HG02885 (cell line): ENCODE results near the gene CNOT2.

Experiments
- ATAC-seq: cut with Tn5 transposase; IDR thresholded peaks from one replicate; pipeline ENCODE4 v1.9.1; 2021; ENCODE audit warnings: mild to moderate bottlenecking; ENCODE audit not compliant: unreplicated experiment, poor library complexity

CNOT2 gene

DNA sequence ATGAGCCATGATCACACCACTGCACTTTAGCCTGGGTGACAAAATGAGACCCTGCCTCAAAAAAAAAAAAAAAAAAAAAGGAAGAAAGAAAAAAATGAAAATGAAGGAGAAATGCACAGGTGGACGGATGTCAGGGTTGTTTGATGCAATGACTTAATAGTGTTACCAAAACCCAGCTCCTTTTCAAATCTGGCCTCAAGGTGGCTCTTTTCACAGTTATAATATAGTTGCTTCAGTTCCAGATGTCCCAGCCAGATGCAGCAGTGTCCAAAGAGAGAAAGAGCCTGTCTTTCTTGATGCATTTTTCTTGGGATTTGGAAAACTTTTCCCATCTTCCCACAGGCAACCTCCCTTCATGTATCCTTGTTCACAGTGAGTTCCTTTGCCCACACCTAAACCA lies 159.4 kb downstream of the CNOT2 start:
- ATAC-seq, result no peak

DNA sequence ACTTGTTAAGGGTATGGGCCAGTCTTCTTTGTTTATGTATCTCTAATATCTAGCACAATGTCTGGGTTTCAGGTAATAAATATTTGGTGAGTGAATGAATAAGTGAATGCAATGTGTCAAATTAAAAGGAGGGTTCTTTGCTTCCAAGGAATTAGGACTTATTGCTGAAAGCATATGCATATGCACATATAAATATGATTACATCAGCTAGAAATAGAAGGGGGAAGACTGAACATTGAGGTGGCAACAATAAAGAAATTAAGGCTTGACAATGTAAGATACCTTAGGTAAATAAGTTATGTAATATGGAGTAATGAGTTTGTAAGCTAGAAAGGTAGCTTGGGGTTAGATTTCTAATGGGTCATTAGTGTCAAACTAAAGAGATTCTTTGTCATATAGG lies 160.6 kb downstream of the CNOT2 start:
- no peak for ATAC-seq
